Measurements from ENCODE around the gene PCDHGC4.
A peak's percentile ranks its signal among the peaks of the same experiment; 100 is the strongest.

The PCDHGC4 gene

GRCh38 chr5:141484641-141485311, at the start of gene PCDHGC4:
PCDHGC4 (plus strand) TSS chr5:141485030; CDS start chr5:141485174, 144 bp downstream.
- no peak for DNase-seq

- DNase-seq: no peak
These were observed 47.6 kb upstream of the PCDHGC4 start for GRCh38 chr5:141437221-141437620.

- DNase-seq: no peak
These were observed 45.3 kb upstream of the PCDHGC4 start for GRCh38 chr5:141439411-141440141.

GRCh38 chr5:141440341-141440740, 44.5 kb upstream of the PCDHGC4 start:
- no peak for DNase-seq

GRCh38 chr5:141441571-141442170, 43.2 kb upstream of the PCDHGC4 start:
- DNase-seq: no peak

GRCh38 chr5:141465351-141465750, 19.5 kb upstream of the PCDHGC4 start:
- DNase-seq: no peak

- peak; percentile 96 for DNase-seq
These were observed 9.2 kb upstream of the PCDHGC4 start, which contains the start of gene PCDHGC3 for GRCh38 chr5:141475625-141476131. PCDHGC3 (plus strand) TSS chr5:141475966; CDS start chr5:141476117, 151 bp downstream.

GRCh38 chr5:141476132-141476911, 8.5 kb upstream of the PCDHGC4 start:
- peak; percentile 88 for DNase-seq

GRCh38 chr5:141477044-141477575, 7.7 kb upstream of the PCDHGC4 start:
- peak; percentile 34 for DNase-seq

GRCh38 chr5:141477815-141478214, 7.0 kb upstream of the PCDHGC4 start:
- no peak for DNase-seq

- no peak for DNase-seq
These were observed 6.4 kb upstream of the PCDHGC4 start for GRCh38 chr5:141478321-141478945.

GRCh38 chr5:141479776-141480175, 5.1 kb upstream of the PCDHGC4 start:
- DNase-seq: no peak

GRCh38 chr5:141483902-141484301, 928 bp upstream of the PCDHGC4 start:
- no peak for DNase-seq

- no peak for DNase-seq
These were observed 555 bp upstream of the PCDHGC4 start for GRCh38 chr5:141484310-141484640.

GRCh38 chr5:141485321-141486055, 658 bp downstream of the PCDHGC4 start:
- DNase-seq: no peak

GRCh38 chr5:141486091-141486490, 1.3 kb downstream of the PCDHGC4 start:
- no peak for DNase-seq

- no peak for DNase-seq
These were observed 2.3 kb downstream of the PCDHGC4 start for GRCh38 chr5:141487131-141487530.

GRCh38 chr5:141488591-141489561, 4.0 kb downstream of the PCDHGC4 start, which contains the start of gene PCDHGC5:
PCDHGC5 (plus strand) TSS chr5:141489081; CDS start chr5:141489241, 160 bp downstream.
- no peak for DNase-seq

- DNase-seq: no peak
These were observed 5.0 kb downstream of the PCDHGC4 start for GRCh38 chr5:141489841-141490240.

GRCh38 chr5:141490271-141490670, 5.4 kb downstream of the PCDHGC4 start:
- no peak for DNase-seq

Data from left hindlimb (tissue), 1 donor.